Gastroesophageal sphincter (tissue), 3 donors: ENCODE data around the gene FSD2.

ENCODE experiments used
- POLR2A ChIP-seq, 2 donors: fragments of 450-650 bp; IDR thresholded peaks; one replicate each; pipeline ENCODE4 v1.6.1; 2017; ENCODE audit warnings: antibody characterized with exemption in 2 of 2, mild to moderate bottlenecking in 2 of 2, moderate library complexity in 1 of 2
- POLR2AphosphoS5 ChIP-seq: sonication (generic); formaldehyde crosslinking; IDR thresholded peaks from one replicate; pipeline ENCODE4 v1.6.1; 2017; ENCODE audit warnings: antibody characterized with exemption
- TF ChIP-seq, protein P1 (sequence below), 4 experiments: fragments of 200-600 bp in 2 of 4; fragments of 450-650 bp in 2 of 4; sonication (generic) in 1 of 4; IDR thresholded peaks; one replicate each; pipeline ENCODE4 v1.5.1; 2017 to 2019; ENCODE audit warnings: antibody characterized with exemption in 4 of 4, mild to moderate bottlenecking in 2 of 4, moderate library complexity in 2 of 4

DNA sequence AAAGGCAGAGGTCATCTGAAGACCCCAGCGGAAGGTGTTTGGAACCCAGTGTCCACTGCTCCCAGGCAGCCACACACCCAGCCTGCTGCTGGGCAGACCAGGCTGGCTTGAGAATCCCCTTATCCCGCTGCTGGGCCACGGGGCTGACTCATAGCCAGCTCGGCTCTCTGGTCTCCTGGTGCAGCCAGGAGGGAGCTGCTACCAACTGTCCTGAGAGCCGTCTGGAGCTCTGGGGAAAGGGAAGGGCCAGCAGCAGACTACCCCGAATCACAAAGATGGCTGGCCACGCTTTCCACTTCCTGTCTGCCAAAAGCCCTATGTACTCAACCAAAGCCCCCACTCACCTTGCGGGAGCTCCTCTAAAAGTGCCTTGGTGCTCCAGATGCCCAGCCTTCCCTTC lies 41.8 kb upstream of the FSD2 start:
- TF ChIP-seq, protein P1, sequence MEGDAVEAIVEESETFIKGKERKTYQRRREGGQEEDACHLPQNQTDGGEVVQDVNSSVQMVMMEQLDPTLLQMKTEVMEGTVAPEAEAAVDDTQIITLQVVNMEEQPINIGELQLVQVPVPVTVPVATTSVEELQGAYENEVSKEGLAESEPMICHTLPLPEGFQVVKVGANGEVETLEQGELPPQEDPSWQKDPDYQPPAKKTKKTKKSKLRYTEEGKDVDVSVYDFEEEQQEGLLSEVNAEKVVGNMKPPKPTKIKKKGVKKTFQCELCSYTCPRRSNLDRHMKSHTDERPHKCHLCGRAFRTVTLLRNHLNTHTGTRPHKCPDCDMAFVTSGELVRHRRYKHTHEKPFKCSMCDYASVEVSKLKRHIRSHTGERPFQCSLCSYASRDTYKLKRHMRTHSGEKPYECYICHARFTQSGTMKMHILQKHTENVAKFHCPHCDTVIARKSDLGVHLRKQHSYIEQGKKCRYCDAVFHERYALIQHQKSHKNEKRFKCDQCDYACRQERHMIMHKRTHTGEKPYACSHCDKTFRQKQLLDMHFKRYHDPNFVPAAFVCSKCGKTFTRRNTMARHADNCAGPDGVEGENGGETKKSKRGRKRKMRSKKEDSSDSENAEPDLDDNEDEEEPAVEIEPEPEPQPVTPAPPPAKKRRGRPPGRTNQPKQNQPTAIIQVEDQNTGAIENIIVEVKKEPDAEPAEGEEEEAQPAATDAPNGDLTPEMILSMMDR (IDR thresholded peaks at IDR 0.05), result no peak
- TF ChIP-seq POLR2AphosphoS5 (no peak), POLR2A (IDR thresholded peaks at IDR 0.05) (no peak)
